ENCODE results near the gene HDAC2. TPM values are rescaled to one million over a fixed set of nuclear protein-coding genes. Genes with fewer than 3 reads are reported as not detected.

Gene HDAC2
- total RNA-seq, 4 donors from 2014 or later, result 28.5 to 58.4 (median 46.1) TPM

DNA sequence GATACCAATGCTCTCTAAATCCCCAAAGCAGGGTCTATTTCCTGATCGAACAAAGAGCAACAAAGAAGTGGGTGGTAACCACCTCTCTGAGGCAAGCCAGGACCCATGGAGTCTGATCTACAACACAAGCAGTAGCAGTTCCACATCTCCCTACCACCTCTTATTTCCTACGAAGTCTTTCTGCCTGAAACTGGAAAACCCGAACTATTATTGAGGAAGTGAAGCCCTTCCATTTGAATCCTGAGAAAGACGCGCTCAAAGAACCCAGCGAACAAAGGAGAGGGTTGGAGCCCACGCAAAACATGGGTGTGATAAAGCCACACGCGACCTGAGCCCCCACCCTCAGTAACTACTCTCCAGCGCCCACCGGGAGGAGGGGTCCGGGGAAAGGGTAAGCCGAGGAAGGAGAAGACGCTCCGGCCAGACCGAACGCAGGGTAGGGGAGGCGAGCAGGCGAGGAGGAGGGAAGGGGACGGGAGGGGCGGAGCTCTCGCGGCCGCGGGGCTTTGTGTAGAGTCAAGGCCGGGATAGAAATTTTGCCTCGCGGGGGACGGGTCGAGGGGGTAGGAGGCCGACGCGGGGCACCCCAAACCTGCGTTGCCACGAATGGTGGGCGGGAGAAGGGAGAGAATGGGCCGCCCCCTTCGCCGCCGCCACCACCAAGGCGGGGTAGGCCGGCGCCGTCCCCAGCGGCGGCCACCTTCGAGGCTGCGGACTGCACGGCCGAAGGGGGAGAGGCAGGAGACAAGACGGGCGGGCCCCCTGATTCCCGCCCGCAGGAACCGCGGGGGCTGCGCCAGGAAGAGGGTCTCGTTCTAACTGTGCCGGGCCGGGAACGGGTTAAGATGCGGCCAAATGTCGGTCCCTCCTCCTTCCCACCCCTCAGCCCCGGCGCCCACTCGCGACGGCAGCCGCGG lies 802 bp downstream of the HDAC2 start:
- WGBS, 2 donors, result 0 to 1% methylated on average over 52 to 58 of the region's 70 CpGs
- peak overlapping the region; percentile 95 for H3K4me3 ChIP-seq (ENCODE audit: low read depth, poor library complexity, severe bottlenecking)
- intact Hi-C loops (cut with DNase I; ENCODE audit: low total_unique reads), result no loop called here
- peak; percentile 35 to 93 for DNase-seq (ENCODE audit: low spot score in 2 of 2)
- TF ChIP-seq, protein P1, sequence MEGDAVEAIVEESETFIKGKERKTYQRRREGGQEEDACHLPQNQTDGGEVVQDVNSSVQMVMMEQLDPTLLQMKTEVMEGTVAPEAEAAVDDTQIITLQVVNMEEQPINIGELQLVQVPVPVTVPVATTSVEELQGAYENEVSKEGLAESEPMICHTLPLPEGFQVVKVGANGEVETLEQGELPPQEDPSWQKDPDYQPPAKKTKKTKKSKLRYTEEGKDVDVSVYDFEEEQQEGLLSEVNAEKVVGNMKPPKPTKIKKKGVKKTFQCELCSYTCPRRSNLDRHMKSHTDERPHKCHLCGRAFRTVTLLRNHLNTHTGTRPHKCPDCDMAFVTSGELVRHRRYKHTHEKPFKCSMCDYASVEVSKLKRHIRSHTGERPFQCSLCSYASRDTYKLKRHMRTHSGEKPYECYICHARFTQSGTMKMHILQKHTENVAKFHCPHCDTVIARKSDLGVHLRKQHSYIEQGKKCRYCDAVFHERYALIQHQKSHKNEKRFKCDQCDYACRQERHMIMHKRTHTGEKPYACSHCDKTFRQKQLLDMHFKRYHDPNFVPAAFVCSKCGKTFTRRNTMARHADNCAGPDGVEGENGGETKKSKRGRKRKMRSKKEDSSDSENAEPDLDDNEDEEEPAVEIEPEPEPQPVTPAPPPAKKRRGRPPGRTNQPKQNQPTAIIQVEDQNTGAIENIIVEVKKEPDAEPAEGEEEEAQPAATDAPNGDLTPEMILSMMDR (IDR thresholded peaks at IDR 0.05), result no peak
- no peak for TF ChIP-seq POLR2A (IDR thresholded peaks at IDR 0.05)

DNA sequence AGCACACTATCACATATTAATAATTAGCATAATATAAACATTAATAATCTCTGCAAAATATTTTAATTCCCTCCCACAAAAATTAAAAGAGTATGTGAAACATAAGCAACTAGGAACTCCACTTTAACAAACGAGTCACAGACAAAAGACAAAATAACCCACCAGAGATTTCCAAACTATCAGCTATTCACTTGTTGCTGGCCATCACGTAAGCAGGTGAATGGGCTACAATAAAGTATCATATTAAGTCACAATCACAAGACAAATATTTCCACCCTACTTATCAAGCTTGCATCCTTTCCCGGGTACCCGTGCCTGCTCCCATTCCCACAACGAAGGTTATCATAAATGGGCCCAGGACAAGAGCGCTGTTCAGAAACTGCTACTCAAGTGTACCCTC lies 2.5 kb downstream of the HDAC2 start:
- 46 to 49% methylated on average over 6 of the region's 6 CpGs for WGBS, 2 donors
- intact Hi-C loops (cut with DNase I; ENCODE audit: low total_unique reads), result no loop called here
- TF ChIP-seq POLR2A (IDR thresholded peaks at IDR 0.05), result no peak
- TF ChIP-seq, protein P1 (IDR thresholded peaks at IDR 0.05), result no peak
- no peak overlapping the region for H3K4me3 ChIP-seq (ENCODE audit: low read depth, poor library complexity, severe bottlenecking)
- no peak for DNase-seq (ENCODE audit: low spot score in 2 of 2)

DNA sequence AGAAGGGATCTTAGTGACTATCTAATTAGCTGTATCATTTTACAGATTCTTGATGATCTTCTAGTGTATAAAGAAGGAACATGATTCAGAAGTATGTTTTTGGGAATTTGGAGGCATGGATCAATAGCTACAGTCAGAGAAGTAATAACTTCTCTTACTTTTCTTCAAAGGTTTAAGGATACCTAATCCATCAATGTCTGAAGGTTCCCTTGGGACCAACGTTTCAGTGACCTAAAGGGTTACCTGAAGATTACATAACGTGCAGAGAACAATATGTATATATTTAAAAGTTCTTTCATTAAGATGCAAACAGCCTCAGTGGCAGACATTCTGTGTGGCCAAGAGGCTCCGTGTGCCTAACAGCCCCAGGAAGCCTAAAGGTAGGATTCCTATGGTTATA lies 3.2 kb downstream of the HDAC2 start:
- no peak for DNase-seq (ENCODE audit: low spot score in 2 of 2)
- intact Hi-C loops (cut with DNase I; ENCODE audit: low total_unique reads), result no loop called here
- WGBS, 2 donors, result 40 to 41% methylated on average over 3 of the region's 3 CpGs
- H3K4me3 ChIP-seq (ENCODE audit: low read depth, poor library complexity, severe bottlenecking), result no peak overlapping the region
- TF ChIP-seq POLR2A (IDR thresholded peaks at IDR 0.05), result no peak
- TF ChIP-seq, protein P1 (IDR thresholded peaks at IDR 0.05), result no peak

DNA sequence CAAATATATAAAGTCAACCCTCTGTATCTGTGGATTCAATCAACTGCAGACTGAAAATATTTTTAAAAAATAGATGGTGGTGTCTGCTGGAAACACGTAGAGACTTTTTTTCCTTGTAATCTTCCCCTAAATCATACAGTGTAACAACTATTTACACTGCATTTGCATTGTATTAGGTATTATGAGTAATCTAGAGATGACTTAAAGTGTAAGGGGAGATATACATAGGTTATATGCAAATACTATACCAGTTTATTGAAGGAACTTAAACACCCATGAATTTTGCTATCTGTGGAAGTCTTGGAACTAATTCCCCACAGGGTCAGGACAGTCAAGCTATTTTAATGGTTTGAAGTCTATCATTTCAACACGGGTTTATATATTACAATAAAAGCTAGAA lies 10.2 kb downstream of the HDAC2 start:
- no peak for TF ChIP-seq POLR2A (IDR thresholded peaks at IDR 0.05)
- TF ChIP-seq, protein P1 (IDR thresholded peaks at IDR 0.05), result no peak
- DNase-seq (ENCODE audit: low spot score in 2 of 2), result no peak
- WGBS, 2 donors, result 61 to 68% methylated on average over 2 of the region's 2 CpGs
- no peak overlapping the region for H3K4me3 ChIP-seq (ENCODE audit: low read depth, poor library complexity, severe bottlenecking)
- intact Hi-C loops (cut with DNase I; ENCODE audit: low total_unique reads), result no loop called here

DNA sequence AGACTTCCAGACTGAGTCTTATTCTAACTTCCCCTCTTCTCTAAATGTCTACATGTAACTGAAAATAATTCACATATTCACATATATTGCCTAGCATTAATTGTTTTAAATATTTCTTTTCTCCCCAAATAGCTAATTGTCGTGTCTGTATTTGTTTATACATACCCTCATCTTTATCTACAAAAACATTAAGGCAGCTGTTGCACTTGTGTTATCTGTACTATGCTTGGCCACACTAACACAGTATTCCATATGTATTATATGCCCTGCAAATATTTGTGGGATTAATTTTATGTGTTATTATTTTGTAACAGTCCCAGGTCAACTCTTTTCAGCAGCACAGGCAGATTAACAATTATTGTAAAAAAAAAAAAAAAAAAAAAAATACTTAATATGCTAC lies 11.7 kb downstream of the HDAC2 start:
- intact Hi-C loops (cut with DNase I; ENCODE audit: low total_unique reads), result no loop called here
- TF ChIP-seq, protein P1 (IDR thresholded peaks at IDR 0.05), result no peak
- TF ChIP-seq POLR2A (IDR thresholded peaks at IDR 0.05), result no peak
- no peak for DNase-seq (ENCODE audit: low spot score in 2 of 2)
- no peak overlapping the region for H3K4me3 ChIP-seq (ENCODE audit: low read depth, poor library complexity, severe bottlenecking)
- 88 to 91% methylated on average over 1 of the region's 1 CpG for WGBS, 2 donors

All from lower leg skin (tissue), 4 donors.